Measurements from ENCODE around the gene BMP8A. TPM values are rescaled to one million over a fixed set of nuclear protein-coding genes. Genes with fewer than 3 reads are reported as not detected.
"Not testable (repeated sequence)": the region's sequence is repeated elsewhere in the genome, so short reads cannot be mapped to it uniquely, and the experiment has no call there.

Gene BMP8A
- total RNA-seq, 1 experiment from 2014 or later = not detected

GRCh38 chr1:39494671-39495410 lies 3.4 kb downstream of the BMP8A start:
- H3K9me3 Mint-ChIP-seq (ENCODE audit: unreplicated experiment) = no peaks in the 10 kb centered on the region
- intact Hi-C loops (cut with micrococcal nuclease) = no loop called here
- no peak for DNase-seq (ENCODE audit: unreplicated experiment)
- no TSS peak for BruUV-seq (replicated peaks)
- ChIA-PET POLR2A (no interaction called here), CTCF (no interaction called here)
- TF ChIP-seq CTCF (IDR thresholded peaks at IDR 0.05; ENCODE audit: unreplicated experiment) = no peak
- H3K27me3 Mint-ChIP-seq (ENCODE audit: insufficient read depth, unreplicated experiment) = no peaks in the 10 kb centered on the region
- no peak overlapping the region for H3K4me3 Mint-ChIP-seq (ENCODE audit: unreplicated experiment)
- H3K4me1 Mint-ChIP-seq (ENCODE audit: insufficient read depth, unreplicated experiment) = no peaks in the 10 kb centered on the region
- H3K36me3 Mint-ChIP-seq (ENCODE audit: insufficient read depth, unreplicated experiment) = peaks cover 5% of the 10 kb centered on the region
- no peak overlapping the region for H3K27ac Mint-ChIP-seq (ENCODE audit: low read depth, unreplicated experiment)

GRCh38 chr1:39496520-39496919 lies 5.1 kb downstream of the BMP8A start:
- BruUV-seq (replicated peaks) = not testable (repeated sequence)

DNA sequence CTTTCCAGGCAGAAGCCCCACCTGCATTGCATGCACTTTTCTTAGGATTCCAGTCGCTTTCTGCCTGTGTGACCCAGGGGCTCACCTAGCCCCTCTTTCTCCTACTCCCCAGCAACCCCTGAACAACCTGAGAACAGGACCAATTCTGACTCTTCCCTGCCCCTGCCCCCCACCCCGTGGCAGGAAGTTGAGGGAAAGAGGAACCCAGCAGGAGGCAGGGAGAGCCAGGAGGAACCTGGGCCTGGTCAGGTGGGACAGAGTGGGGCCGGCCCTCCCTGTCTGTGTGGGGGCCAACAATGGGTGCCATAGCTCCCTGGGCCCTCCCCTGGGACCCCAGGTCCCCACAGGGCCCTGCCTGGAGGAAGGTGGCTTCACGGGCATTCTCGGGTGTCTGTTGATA lies 6.1 kb downstream of the BMP8A start:
- intact Hi-C loops (cut with micrococcal nuclease) = no loop called here
- H3K4me1 Mint-ChIP-seq (ENCODE audit: insufficient read depth, unreplicated experiment) = peaks cover 6% of the 10 kb centered on the region
- no TSS peak for BruUV-seq (replicated peaks)
- no peak overlapping the region for H3K4me3 Mint-ChIP-seq (ENCODE audit: unreplicated experiment)
- H3K36me3 Mint-ChIP-seq (ENCODE audit: insufficient read depth, unreplicated experiment) = peaks cover 5% of the 10 kb centered on the region
- TF ChIP-seq CTCF (IDR thresholded peaks at IDR 0.05; ENCODE audit: unreplicated experiment) = no peak
- no peak for DNase-seq (ENCODE audit: unreplicated experiment)
- no peaks in the 10 kb centered on the region for H3K9me3 Mint-ChIP-seq (ENCODE audit: unreplicated experiment)
- no peak overlapping the region for H3K27ac Mint-ChIP-seq (ENCODE audit: low read depth, unreplicated experiment)
- no peaks in the 10 kb centered on the region for H3K27me3 Mint-ChIP-seq (ENCODE audit: insufficient read depth, unreplicated experiment)
- CTCF ChIA-PET = no interaction called here
- POLR2A ChIA-PET = no interaction called here

More at GRCh38 chr1:39496520-39496919, 5.1 kb downstream of the BMP8A start:
- H3K27ac Mint-ChIP-seq (ENCODE audit: low read depth, unreplicated experiment); POLR2A ChIA-PET; H3K4me3 Mint-ChIP-seq (ENCODE audit: unreplicated experiment); H3K9me3 Mint-ChIP-seq (ENCODE audit: unreplicated experiment); H3K27me3 Mint-ChIP-seq (ENCODE audit: insufficient read depth, unreplicated experiment); H3K4me1 Mint-ChIP-seq (ENCODE audit: insufficient read depth, unreplicated experiment); H3K36me3 Mint-ChIP-seq (ENCODE audit: insufficient read depth, unreplicated experiment); DNase-seq (ENCODE audit: unreplicated experiment); intact Hi-C loops (cut with micrococcal nuclease): not testable (repeated sequence)
- CTCF ChIA-PET = interaction anchor here (0.6 kb wide), 1 partner anchor 193 kb away, joined by 3 read pairs; no protein-coding TSS in a partner anchor

DNA sequence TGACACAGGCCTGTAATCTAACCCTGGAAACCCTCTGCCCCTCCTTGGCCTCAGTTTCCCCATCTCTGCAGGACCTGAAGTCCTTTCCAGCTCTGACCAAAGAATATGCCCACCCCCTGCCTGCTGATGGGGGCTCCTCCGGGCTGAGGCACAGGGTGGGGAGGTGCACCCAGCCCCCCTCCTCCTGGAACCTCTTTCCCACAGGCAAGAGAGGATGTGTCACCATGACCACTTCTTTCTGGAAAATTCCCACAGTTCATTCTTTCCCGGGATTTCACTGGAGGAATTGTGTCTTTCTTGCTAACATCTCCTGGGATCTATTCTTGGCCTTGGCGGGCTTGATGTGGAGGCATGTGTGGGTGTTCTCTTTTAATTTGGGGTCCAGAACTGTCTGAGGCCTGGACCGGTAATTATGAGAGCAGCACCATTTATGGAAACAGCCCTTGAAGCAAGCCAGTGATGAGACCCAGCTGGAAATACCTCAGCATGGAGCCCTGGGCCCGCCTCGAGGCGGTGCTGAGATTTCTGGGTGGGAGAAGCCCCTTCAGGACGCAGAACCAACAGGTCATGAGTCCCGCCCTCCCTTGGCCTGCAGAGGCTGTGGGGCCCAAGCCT lies 6.8 kb downstream of the BMP8A start:
- H3K4me1 Mint-ChIP-seq (ENCODE audit: insufficient read depth, unreplicated experiment) = not testable (repeated sequence)

GRCh38 chr1:39498821-39499220 lies 7.4 kb downstream of the BMP8A start:
- CTCF ChIA-PET; H3K36me3 Mint-ChIP-seq (ENCODE audit: insufficient read depth, unreplicated experiment); H3K27ac Mint-ChIP-seq (ENCODE audit: low read depth, unreplicated experiment); BruUV-seq (replicated peaks); H3K4me1 Mint-ChIP-seq (ENCODE audit: insufficient read depth, unreplicated experiment); H3K27me3 Mint-ChIP-seq (ENCODE audit: insufficient read depth, unreplicated experiment); POLR2A ChIA-PET; H3K4me3 Mint-ChIP-seq (ENCODE audit: unreplicated experiment); intact Hi-C loops (cut with micrococcal nuclease); H3K9me3 Mint-ChIP-seq (ENCODE audit: unreplicated experiment); DNase-seq (ENCODE audit: unreplicated experiment): not testable (repeated sequence)

More for the DNA sequence above, 6.8 kb downstream of the BMP8A start:
- CTCF ChIA-PET; BruUV-seq (replicated peaks); intact Hi-C loops (cut with micrococcal nuclease); H3K27ac Mint-ChIP-seq (ENCODE audit: low read depth, unreplicated experiment); POLR2A ChIA-PET; H3K36me3 Mint-ChIP-seq (ENCODE audit: insufficient read depth, unreplicated experiment); H3K27me3 Mint-ChIP-seq (ENCODE audit: insufficient read depth, unreplicated experiment); H3K4me3 Mint-ChIP-seq (ENCODE audit: unreplicated experiment); DNase-seq (ENCODE audit: unreplicated experiment); H3K9me3 Mint-ChIP-seq (ENCODE audit: unreplicated experiment): not testable (repeated sequence)
